RWPE2 (cell line): ENCODE measurements around the gene ALAS2.
A peak's percentile ranks its signal among the peaks of the same experiment; 100 is the strongest.

ENCODE experiments used
- ATAC-seq: fragments of 200-7000 bp; cut with Tn5 transposase; 3 replicates; pipeline ENCODE4 v1.9.1; 2021; ENCODE audit warnings: low read depth
- DNase-seq: peaks from one replicate; pipeline ENCODE4 v3.0.0-alpha.2; 2020; ENCODE audit warnings: low spot score
- H3K27ac ChIP-seq: fragments of 450-650 bp; 2 replicates; pipeline ENCODE4 v1.5.1; 2017; ENCODE audit warnings: mild to moderate bottlenecking; ENCODE audit not compliant: poor library complexity, severe bottlenecking
- H3K27me3 ChIP-seq: fragments of 250-450 bp; sonication (Bioruptor Pico); 2 replicates; pipeline ENCODE4 v1.5.1; 2021; ENCODE audit warnings: mild to moderate bottlenecking, moderate library complexity; ENCODE audit not compliant: insufficient read depth, poor library complexity, severe bottlenecking
- H3K36me3 ChIP-seq: fragments of 250-450 bp; sonication (Bioruptor Pico); 2 replicates; pipeline ENCODE4 v1.5.1; 2020; ENCODE audit warnings: low read depth, mild to moderate bottlenecking, moderate library complexity
- H3K4me1 ChIP-seq: fragments of 250-450 bp; sonication (Bioruptor Pico); 2 replicates; pipeline ENCODE4 v1.5.1; 2021; ENCODE audit warnings: mild to moderate bottlenecking, moderate library complexity; ENCODE audit not compliant: insufficient read depth, poor library complexity, severe bottlenecking
- H3K4me3 ChIP-seq: fragments of 250-450 bp; sonication (Bioruptor Pico); 2 replicates; pipeline ENCODE4 v1.5.1; 2021; ENCODE audit warnings: mild to moderate bottlenecking, moderate library complexity; ENCODE audit not compliant: severe bottlenecking
- H3K9me3 ChIP-seq: fragments of 250-450 bp; sonication (Bioruptor Pico); 2 replicates; pipeline ENCODE4 v1.5.1; 2021; ENCODE audit warnings: mild to moderate bottlenecking, moderate library complexity; ENCODE audit not compliant: severe bottlenecking
- CTCF ChIP-seq: fragments of 450-650 bp; IDR thresholded peaks from one replicate; pipeline ENCODE4 v1.5.1; 2017; ENCODE audit warnings: mild to moderate bottlenecking, moderate library complexity; ENCODE audit not compliant: poor library complexity, severe bottlenecking

The ALAS2 gene

GRCh38 chrX:55029291-55029690 lies 1.5 kb downstream of the ALAS2 start:
- Histone ChIP-seq H3K4me3 (no peak overlapping the region), H3K27me3 (no peaks in the 10 kb centered on the region), H3K27ac (no peak overlapping the region), H3K9me3 (no peaks in the 10 kb centered on the region), H3K36me3 (no peaks in the 10 kb centered on the region), H3K4me1 (no peaks in the 10 kb centered on the region)
- TF ChIP-seq CTCF: no peak
- DNase-seq (no peak), ATAC-seq (no peak)

DNA sequence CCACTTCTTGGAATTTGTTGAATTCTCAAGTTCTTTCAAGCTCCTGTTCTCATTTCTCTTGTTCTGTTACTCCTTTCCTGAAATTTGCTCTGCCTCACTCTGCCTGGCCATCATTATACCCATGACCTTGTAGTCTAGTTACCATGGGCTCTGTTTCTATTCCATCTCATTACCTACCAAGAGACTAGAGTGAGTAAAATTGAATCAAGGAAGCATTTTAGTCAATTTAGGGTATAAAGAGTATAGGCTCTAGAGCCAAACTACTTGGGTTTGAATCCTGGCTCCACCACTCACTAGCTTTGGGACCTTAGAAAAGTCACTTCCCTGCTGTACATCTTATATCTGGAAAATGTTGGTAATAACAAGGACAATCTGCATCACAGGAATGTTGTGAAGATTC lies 2.2 kb downstream of the ALAS2 start:
- DNase-seq: no peak
- Histone ChIP-seq H3K4me3 (no peak overlapping the region), H3K4me1 (no peaks in the 10 kb centered on the region), H3K27ac (no peak overlapping the region), H3K9me3 (no peaks in the 10 kb centered on the region), H3K27me3 (no peaks in the 10 kb centered on the region), H3K36me3 (no peaks in the 10 kb centered on the region)
- no peak for ATAC-seq
- no peak for TF ChIP-seq CTCF

DNA sequence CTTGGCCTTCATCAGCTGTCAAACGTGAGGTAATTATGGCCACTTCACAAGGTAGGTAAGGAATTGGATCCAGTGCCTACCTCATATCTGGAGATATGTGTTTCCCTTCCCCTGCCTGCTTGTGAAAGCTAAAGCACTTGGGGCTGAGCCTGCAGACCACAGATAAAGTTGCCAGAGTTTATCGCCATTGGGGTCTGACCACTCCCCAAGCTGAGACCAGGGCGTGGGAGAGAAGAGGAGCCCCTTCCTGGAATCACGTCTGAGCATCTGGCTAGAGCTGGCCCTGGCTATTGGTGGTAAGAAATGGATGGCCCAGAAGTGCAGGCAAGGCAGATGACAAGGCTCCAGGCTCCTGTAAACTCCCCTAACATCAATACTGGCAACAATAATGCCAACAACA lies 2.7 kb downstream of the ALAS2 start:
- no peaks in the 10 kb centered on the region for H3K4me1 ChIP-seq
- ATAC-seq (no peak), DNase-seq (no peak)
- no peak for TF ChIP-seq CTCF
- H3K36me3 ChIP-seq: no peaks in the 10 kb centered on the region
- no peak overlapping the region for H3K4me3 ChIP-seq
- no peak overlapping the region for H3K27ac ChIP-seq
- H3K27me3 ChIP-seq: no peaks in the 10 kb centered on the region
- no peaks in the 10 kb centered on the region for H3K9me3 ChIP-seq

DNA sequence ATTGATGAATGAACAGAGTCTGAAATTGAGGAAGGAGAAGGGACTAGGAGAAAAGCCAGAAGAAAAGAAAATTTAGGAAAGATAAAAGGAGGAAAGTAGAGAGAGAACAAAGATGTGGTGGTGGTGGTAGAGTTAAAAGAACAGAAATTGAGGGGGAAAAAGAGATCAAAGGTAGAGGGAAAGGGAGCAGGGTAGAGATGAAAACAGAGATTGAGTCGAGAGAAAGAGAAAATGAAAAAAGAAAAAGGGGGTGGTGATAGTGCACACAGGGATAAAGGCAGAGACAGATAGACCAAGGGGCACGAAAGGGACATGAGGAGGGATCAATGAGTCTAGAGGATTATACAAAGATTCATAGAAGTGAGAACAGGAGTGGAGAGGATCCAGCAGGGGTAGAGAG lies 3.9 kb downstream of the ALAS2 start:
- Histone ChIP-seq H3K36me3 (no peaks in the 10 kb centered on the region), H3K27me3 (no peaks in the 10 kb centered on the region), H3K27ac (no peak overlapping the region), H3K9me3 (no peaks in the 10 kb centered on the region), H3K4me1 (no peaks in the 10 kb centered on the region), H3K4me3 (no peak overlapping the region)
- DNase-seq (no peak), ATAC-seq (no peak)
- no peak for TF ChIP-seq CTCF

GRCh38 chrX:55026143-55026542 lies 4.6 kb downstream of the ALAS2 start:
- Histone ChIP-seq H3K27ac (no peak overlapping the region), H3K36me3 (no peaks in the 10 kb centered on the region), H3K9me3 (no peaks in the 10 kb centered on the region), H3K4me1 (no peaks in the 10 kb centered on the region), H3K27me3 (no peaks in the 10 kb centered on the region), H3K4me3 (no peak overlapping the region)
- no peak for TF ChIP-seq CTCF
- DNase-seq (no peak), ATAC-seq (peak; percentile 36; the same call in 1 of the 3 replicates)
